ENCODE data around the gene FOXL3.

FOXL3 gene

DNA sequence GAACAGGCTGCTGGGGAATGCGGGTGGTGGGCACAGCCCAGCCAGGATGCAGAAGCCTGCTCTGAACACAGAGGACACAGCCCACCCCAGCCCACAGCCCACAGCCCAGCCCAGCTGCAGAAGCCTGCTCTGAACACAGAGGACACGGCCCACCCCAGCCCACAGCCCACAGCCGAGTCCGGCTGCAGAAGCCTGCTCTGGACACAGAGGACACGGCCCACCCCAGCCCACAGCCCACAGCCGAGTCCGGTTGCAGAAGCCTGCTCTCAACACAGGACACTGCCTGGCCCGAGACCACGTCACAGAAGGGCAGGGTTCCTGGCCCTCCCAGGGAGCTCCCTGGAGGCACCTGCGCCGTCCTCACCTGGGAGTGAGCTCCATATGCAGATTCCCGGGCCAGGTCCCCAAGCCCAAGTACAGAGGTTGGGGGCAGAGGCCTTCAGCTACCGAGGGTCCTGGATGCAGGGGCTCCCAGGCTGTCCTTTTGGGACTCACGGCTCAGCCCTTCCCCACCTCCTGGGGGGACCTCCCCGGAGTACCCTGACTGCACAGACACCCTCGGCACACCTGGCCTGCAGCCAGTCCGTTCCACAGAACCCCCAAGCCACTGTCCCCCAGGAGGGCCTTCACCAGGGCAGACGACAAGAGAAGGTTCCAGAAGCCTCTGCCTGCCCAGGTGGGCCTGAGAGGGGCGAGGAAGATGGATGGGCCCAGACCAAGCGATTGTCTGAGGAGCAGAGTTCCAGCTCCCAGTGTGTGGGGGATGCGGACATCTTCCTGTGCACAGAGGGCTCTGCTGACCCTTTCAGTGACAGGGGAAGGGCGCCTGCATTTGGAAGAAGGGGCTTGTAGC is 23.7 kb upstream of the FOXL3 start:
- no peak for DNase-seq (ENCODE audit: low read depth in 1 of 2, low spot score in 1 of 2)

DNA sequence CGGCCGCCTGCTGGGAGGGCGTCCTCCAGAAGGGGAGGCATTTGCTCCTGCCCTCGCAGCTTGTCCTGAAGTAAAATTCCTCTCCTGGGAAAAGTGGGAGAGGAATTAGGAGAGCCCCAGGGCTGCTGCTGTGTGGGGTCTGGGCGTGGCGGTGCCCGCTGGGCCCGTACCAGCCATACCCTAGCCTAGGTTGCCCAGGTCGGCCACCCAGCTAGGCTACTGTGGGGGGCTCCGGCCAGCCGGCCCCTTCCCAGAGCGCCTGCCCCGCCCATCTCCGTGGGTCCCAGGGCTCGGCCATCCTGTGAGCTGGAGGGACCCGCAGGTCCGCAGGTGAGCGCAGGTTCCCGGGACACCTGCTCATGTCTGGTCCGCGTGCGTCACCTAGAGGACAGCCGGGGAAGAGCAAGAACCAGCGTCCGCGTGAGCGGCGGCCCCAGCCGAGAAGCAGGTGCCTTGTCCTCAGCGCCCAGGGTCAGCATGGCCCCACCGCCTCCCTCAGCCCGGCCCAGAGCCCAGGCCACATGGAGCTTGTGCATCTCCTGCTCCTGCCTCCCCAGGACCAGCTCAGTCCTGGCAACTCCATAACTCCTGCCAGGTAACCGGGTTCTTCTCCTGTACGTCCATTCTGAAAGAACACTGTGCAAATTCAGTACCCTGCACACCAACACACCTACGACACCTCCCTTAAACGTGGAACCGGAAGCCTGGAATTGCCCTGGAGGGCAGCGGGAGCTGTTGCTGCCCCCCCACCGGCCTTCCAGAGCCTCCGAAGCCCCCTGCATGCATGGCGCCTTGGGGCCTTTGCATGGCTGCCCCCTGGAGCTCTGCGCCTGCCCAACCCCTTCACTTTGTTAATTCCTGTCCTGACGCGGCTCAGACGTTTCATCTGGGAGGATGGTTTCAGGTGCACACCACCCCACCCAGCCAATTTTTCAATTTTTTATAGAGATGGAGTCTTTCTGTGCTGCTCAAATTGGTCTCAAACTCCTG is 22.8 kb upstream of the FOXL3 start:
- DNase-seq (ENCODE audit: low read depth in 1 of 2, low spot score in 1 of 2): no peak

DNA sequence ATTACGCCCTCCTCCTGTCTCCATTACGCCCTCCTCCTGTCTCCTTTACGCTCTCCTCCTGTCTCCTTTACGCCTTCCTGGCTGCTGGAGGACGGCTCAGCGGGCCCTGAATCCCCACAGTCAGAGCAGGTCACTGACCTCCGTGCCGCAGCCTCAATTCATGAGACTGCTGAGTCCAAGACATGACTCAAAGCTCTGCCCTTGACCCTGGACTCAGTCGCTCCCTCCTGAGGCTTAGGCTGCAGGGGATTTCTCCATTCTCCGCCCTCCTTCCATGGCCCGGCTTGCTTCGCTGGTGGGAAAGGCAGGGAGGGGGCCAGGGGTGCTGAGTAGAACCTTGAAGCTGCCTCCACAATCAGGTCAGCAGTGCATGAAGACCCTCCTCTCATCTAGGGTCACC is 21.0 kb upstream of the FOXL3 start:
- no peak for DNase-seq (ENCODE audit: low read depth in 1 of 2, low spot score in 1 of 2)

DNA sequence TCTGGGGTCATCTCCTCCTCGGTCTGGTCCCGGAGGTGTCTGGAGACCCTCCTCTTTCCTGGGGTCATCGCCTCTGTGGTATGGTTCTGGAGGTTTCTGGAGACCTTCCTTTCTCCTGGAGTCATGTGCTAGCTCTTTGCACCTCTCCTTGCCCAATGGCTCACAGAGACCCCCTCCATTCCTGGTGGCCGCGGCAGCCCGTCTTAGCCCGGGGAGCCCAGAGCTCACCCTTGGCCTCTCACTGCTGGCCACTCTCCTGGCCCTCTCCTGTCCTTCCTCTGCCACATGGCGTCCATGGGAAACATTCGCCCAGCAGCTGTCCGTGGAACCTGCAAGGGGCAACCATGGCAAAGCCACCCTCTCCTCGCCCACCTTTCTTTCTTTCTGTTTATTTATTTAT is 20.2 kb upstream of the FOXL3 start:
- DNase-seq (ENCODE audit: low read depth in 1 of 2, low spot score in 1 of 2): no peak

DNA sequence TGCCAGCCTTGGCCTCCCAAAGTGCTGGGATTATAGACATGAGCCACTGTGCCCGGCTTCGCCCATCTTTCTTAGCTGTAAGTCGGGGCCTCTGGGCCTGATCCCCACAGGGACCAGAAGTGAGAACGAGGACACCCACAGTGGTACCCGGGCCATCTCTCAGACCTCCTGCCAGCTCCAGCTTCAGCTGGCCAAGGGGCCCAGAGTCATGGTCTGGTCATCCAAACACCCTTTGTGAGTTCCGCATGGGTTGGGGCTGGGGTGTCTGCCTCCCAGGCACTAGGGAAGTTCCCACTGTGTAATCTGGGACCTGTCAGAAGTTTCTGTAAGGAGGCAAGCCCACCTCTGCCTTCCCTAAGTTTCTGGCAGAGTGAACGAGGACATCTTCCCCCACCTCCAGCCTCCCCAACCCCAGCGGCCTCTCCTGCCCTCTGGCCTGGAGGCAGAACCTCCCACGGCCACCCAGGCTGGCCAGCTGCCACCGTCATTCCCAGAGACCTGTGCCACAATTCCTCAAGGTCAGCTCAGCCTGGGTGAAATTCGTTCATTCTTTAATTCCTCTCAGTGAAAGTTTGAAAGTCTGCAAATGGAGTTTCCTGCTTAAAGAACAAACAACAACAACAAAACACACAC is 19.5 kb upstream of the FOXL3 start:
- DNase-seq (ENCODE audit: low read depth in 1 of 2, low spot score in 1 of 2): no peak

DNA sequence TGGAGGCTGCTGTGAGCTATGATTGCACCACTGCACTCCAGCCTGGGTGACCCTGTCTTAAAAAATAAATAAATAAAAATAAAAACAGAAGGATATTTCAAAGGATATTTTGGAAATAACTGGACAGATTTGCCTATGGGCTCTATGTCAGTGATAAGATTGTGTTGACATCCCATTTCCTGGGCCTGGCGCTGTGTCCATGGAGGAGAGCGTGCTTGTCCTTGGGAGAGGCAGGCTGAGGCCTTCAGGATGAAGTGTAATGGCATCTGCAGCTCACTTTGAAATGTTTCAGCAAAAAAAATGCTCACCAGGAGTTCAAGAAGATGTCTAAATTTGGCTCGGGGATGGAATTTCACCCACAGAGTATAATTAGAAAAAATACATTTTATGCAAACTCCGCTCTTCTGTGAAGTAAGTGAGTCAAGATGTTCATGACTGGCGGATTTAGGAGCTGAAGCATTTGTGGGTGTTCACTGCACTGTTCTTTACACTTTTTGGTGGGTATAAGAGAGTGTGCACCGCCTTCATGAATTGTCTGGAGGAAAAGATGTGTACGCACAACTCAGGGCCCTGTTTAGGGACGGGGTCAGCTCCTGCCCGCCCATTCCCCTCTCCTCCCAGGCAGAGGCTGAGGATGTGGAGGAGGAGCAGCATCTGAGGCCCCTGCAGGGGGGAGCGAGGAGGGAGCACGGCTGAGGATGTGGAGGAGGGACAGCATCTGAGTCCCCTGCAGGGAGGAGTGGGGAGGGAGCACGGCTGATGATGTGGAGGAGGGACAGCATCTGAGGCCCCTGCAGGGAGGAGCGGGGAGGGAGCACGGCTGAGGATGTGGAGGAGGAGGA is 18.5 kb upstream of the FOXL3 start:
- DNase-seq (ENCODE audit: low read depth in 1 of 2, low spot score in 1 of 2): no peak

DNA sequence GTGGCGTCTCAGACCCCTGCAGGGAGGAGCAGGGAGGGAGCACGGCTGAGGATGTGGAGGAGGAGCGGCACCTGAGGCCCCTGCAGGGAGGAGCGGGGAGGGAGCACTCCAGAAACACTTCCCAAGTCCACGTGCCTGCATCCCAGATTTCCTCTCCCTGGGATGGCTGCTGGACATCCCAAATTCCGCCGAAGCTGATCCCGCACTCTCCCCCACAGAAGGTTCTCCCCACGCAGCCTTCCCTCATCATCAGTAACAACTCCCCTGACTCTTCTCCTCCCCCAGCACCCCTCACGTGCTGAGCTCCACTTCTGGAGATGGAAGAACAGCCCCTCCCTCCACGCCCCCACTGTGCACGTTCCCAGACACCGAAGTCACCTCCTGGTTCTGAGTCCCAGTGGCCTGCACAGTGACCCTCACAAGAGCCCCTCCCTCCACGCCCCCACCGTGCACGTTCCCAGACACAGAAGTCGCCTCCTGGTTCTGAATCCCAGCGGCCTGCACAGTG is 17.8 kb upstream of the FOXL3 start:
- no peak for DNase-seq (ENCODE audit: low read depth in 1 of 2, low spot score in 1 of 2)

DNA sequence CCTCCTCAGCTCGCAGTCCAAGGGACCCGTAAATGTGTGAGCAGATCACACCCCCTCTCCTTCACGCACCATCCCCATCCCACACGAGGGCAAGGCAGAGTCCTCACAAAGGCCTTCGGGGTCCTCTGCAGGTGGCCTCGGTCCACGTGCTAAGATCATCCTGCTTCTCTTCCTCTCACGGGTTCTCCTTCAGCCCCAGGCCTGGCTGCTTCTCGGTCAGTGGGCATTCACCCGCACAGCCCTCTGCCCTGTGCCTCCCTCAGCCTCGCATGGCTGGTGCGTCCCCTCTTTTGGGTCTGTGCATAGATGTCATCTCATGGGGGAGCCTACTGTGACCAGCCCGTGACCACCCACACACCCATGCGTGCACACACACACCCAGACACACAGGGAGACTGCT is 17.3 kb upstream of the FOXL3 start:
- DNase-seq (ENCODE audit: low read depth in 1 of 2, low spot score in 1 of 2): no peak

DNA sequence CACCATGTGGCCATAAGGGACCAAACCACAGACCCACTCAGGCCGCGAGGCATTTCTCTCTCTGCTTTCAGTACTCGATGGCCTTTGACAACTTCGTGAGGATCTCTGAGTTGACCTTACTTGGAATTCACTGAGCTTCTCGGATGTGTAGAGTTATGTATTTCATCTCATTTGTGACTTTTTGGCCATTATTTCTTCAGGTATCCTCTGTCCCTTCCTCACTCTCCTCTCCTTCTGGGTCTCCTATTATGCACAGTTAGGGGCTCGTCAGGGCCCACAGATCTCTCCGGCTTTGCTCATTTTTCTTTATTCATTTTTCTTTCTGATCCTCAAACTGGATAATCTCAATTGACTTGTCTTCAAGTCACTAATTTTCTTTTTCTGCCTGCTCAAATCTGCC is 16.6 kb upstream of the FOXL3 start:
- no peak for DNase-seq (ENCODE audit: low read depth in 1 of 2, low spot score in 1 of 2)

DNA sequence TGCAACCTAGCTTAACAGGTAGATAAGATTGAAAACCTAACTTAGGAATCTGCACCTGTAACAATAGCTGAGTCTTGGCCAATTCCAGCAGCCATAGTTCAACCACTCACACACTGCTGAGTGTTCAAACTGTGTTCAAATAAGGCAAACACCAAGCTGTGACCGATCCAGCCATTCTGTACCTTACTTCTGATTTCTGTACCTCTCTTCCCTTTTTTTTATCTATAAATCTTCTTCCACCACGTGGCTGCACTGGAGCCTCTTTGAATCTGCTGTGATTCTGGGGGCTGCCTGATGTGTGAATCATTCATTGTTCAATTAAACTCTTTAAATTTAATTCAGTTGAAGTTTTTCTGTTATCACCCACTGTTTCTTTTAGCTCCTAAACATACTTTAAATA is 15.7 kb upstream of the FOXL3 start:
- no peak for DNase-seq (ENCODE audit: low read depth in 1 of 2, low spot score in 1 of 2)

DNA sequence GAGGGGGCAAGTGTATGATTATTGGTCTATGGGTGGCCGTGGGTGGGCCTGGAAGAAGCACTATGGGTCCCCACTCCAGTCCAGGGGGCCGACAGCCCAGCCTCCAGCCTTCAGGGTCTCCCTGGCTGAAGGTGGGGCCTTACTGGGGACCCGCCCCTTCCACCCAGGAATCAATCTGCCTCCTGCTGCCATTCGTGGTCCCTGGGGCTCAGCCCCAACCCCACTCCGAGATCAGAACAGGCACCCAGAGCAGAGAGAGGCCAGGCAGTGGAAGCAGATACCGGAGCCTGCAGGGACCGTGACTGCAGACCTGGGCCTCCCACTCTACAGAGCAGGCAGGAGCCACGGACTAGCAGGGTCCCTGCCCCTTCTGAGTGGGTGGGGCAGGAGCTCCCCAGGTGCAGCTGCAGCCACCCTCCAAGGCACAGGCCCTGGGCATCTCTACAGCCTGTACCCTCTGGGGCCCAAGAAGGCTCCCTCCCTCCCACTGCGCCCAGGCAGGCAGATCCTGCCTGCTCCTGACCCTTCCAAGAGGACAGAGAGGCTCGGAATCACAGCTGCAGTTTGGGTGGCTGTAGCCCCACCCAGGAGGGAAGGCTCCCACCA is 13.6 kb upstream of the FOXL3 start:
- DNase-seq (ENCODE audit: low read depth in 1 of 2, low spot score in 1 of 2): no peak

DNA sequence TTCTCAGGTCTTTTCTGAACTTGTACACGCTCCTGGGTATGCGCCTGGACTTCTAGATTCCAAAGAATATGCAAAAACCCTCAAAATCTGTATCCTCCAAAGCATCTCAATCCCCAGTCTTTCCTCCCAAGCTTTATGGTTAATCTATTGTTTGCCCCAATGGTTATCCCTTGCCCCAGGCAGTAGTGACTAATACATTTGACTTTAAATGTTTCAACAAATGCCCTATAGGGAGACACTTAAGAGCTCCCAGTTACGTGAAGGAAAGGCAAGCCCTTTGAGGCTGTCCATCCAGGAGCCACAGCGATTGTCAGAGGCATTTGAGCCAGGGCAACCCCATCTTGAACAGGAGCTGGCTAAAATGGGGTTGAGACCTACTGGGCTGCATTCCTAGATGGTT is 12.7 kb upstream of the FOXL3 start:
- DNase-seq (ENCODE audit: low read depth in 1 of 2, low spot score in 1 of 2): no peak

DNA sequence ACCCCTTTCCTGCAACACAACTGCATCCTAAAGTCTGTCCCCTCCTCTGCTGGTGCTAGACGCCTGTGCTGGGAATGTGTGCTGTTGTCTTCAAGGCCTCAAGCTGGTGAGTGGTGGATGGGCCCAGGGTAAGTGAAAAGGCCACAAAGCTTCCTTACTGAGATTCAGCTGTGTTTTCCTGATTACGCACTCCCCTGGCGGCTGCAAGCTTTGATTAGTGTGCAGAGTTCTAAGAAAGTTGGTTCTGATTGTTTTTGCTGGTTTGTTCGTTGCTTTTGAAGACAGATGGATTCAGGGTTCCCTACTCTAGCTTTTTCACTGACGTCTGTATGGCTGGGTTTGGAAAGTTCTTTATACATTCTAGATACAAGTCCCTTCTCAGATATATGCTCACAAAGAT is 11.9 kb upstream of the FOXL3 start:
- no peak for DNase-seq (ENCODE audit: low read depth in 1 of 2, low spot score in 1 of 2)

DNA sequence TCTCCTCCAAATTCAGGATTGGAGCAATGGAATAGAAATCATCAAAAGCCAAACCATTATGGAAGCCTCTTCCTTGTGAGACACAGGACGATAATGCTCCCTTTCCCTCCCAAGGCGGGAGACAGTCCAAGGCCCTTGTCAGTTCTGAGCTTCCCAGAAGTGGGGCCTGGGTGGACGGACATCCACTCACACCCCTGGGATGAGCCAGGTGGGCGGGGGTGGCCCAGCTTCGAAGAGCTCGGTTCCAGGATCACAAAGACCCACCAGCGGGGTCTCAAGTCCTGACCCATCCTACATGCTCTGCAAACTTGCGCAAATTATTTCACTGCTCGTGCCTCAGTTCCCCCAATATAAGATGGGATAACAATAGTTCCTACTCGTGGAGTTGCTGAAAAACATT is 10.1 kb upstream of the FOXL3 start:
- no peak for DNase-seq (ENCODE audit: low read depth in 1 of 2, low spot score in 1 of 2)

DNA sequence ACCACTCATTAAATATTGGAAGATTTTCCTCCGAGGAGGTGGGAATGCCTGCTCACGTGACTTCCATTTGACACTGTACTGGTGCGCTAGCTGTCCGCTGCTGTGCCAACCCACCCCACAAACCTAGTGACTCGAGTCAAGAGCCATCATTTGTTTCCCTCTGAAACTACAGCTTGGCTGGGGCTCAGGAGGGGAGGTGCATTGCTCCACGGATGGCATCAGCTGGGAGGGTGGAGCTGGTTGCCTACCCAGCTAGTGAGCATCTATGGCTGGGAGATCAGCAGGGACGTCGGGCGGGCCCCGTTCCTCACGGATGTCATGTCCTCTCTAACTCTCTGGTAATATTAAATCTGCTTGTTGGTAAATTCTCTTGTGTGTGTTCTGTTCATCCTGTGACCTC is 9.5 kb upstream of the FOXL3 start:
- no peak for DNase-seq (ENCODE audit: low read depth in 1 of 2, low spot score in 1 of 2)

DNA sequence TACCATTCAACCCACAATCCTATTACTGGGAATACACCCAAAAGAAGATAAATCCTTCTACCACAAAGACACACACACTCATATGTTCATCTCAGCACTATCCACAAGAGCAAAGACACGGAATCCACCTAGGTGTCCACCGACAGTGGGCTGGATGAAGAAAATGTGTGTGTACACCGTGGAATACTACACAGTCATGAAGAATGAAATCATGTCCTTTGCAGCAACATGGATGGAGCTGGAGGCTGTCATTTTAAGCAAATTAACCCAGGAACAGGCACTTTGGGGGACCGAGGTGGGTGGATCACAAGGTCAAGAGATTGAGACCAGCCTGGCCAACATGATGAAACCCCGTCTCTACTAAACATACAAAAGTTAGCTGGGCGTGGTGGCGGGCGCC is 8.3 kb upstream of the FOXL3 start:
- no peak for DNase-seq (ENCODE audit: low read depth in 1 of 2, low spot score in 1 of 2)

DNA sequence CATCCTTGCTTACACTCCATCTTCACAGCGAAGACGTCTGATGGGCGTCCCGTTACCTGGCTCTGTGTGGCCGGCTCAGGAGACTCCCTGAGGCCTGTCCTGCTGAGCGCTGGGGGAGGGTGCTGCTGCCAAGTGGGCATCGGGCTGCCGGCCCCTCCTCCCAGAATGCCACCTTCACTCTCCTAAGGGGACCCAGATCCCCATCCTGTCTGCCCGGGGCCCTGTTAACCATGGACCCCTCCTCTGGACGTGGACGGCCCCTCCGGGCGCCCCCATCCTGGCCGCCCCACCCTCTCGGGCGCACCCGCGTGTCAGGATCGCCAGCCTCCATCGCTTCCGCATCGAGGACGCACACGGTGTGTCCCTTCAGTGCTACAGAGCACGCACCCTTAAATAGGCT is 7.3 kb upstream of the FOXL3 start:
- no peak for DNase-seq (ENCODE audit: low read depth in 1 of 2, low spot score in 1 of 2)

DNA sequence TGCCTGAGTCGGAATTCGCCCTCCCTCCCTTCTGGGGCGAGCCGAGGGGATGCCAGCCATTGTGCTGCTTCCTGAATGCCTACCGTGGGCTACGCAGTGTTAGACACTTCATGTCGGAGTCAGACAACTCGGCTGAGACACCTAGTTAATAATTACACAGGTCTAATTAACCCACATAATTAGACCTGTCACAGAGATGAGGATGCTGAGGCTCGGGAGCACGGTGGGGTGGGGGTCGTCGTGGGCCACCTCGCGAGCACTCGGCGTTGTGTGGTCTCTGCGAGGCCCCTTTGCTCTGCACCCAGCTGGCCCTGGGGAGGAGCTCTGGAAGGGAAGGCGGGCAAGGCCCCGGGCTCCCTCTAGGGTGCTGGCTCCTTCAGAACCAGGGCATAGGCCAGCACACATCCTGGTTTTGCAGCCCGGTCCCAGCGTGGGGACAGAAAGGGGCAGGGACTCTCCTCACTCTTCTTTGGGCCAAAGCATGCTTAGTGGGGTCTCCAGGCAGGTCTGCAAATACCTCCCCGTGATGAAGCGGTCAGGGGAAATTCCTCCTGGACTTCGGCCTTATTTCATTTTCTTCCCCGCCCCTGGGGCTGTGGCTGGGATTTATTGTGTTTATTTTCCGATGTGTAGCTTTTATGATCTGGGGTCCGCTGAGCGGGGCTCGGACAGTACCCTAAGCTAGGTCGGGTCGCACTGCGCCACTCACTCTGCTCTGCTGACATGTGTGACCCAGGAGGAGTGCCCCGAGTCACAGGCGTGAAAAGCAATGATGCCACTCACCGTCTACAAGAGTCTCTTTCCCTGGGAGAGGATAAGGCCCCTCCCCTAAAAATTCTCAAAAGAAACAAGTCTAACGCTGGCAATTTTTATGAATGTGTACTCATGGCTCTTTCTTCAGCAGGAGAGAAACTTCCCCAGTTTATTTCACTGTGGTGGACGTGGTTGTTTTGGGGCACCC is 4.9 kb upstream of the FOXL3 start:
- DNase-seq (ENCODE audit: low read depth in 1 of 2, low spot score in 1 of 2): no peak

DNA sequence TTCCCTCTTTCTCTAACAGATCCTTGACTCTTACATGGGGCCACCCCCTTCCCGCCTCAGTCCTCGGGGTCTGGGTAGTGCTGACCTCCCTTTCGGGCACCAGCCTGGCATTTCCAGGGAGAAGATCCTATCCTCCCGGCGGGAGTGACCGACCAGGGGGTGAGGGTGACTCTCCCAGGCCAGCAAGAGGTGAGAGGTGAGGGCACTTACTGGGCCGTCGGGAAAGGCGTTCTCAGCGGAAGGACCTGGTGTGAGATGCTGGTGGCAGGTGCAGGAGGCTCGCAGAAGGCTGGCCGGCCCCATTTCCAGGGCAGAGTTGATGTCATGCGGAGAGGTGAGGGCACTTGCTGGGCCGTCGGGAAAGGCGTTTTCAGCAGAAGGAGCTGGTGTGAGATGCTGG is 4.2 kb upstream of the FOXL3 start:
- no peak for DNase-seq (ENCODE audit: low read depth in 1 of 2, low spot score in 1 of 2)
